ENCODE results near the gene GNG8.

The GNG8 gene

DNA sequence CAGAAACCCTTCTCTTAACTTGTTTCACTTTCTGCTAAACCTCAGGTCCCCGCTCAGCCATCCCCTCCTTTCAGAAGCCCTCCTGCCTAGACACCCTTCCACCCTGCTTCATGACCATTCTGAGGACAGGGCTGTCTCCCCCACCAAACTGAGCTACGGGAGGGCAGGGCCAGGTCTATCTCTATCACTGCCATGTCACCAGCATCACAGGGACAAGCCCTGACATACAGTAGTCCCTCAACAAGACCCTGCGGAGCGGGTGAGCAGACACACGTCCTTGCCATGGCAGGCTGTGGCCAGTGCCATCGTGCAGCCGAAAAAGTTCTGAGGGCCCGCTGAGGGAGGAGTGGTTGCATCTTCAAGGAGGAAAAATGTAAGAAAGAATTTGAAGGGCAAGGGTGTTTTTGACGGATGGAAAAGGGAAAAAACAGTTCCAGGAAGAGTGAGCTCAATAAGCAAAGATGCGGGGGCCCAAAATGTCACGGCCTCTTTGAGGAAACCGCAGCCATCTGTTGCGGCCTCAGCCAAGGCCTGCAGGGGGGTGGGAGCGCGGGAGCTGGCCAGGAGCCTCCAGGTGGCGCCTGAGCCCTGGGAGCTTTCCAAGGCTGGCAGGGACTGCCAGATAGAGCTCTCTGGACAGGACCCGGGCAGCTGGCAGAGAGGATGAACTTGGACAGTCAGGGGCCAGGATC is 19.2 kb downstream of the GNG8 start:
- peak; percentile 88 for DNase-seq

DNA sequence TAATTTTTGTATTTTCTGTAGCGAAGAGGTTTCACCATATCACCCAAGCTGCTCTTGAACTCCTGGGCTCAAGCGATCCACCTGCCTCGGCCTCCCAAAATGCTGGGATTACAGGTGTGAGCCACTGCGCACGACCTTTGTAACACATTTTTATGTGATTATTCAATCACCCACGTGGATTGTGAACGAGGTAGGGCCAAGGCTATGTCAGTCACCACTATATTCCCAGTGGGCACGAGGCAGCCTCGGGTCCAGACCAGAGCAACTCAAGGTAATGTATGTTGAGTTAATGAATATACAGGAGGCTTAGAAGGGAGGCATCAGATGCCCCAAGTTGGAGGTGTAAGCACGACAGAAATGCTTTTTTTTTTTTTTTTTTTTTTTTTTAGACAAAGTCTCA is 20.0 kb downstream of the GNG8 start:
- DNase-seq = no peak

DNA sequence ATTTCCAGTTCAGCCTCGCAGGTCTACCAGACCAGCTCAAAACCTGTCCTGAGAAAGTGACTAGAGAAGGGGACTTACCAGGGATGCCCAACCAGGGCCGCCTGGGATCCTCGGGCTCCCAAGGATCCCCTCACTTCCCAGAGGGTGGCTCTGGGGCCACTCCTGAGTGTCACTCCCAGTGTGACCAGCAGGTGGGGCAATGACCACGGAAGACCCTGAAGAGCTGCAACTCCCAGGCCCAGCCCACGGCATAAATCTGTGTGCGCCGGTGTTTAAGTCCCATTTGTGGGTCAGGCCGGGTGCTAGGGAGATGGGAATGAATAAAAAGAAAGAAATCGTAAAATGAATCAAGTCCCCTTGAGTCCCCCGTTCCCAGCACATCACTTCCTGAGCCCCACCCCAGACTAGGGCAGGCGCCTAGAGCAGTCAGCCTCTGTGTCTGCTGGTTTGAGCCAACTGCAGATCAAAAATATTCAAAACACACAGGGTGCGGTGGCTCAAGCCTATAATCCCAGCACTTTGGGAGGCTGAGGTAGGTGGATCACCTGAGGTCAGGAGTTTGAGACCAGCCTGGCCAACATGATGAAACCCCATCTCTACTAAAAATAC is 21.8 kb downstream of the GNG8 start:
- DNase-seq = peak; percentile 83

DNA sequence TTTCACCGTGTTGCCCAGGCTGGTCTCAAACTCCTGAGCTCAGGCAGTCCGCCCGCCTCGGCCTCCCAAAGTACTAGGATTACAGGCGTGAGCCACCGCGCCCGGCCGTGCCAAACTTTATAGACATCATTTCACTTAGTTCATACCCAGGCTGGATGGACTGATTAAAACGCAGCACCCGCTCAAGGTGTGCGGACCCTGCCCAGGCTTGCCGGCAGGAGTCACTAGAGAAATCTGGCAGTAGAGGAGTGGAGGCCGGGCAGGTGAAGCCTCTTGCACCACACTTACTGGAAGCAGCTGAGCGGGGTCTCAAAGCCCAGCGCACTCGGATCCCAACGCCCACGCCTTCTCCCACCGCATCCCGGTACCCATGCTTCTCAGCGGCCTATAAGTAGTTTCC is 22.5 kb downstream of the GNG8 start:
- DNase-seq = no peak

DNA sequence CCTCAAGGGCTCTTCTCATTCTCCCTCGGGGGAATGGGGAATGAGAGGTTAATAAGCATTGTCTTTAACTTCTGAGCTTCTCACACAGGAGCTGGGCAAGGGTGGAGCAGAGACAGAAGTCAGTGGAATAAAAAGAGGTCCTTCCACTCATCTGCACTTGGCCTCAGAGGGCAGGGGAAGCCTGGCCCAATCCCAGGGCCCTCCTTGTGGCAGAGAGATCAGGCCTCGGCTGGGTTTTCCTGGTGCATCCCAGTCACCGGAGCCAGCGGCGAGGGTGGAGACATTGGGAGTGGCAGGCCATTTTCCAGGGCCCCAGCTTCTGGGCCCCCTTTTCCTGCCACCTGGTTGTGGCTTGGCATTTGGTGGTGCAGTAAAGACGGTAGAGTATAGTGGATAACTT is 24.2 kb downstream of the GNG8 start:
- DNase-seq = no peak

DNA sequence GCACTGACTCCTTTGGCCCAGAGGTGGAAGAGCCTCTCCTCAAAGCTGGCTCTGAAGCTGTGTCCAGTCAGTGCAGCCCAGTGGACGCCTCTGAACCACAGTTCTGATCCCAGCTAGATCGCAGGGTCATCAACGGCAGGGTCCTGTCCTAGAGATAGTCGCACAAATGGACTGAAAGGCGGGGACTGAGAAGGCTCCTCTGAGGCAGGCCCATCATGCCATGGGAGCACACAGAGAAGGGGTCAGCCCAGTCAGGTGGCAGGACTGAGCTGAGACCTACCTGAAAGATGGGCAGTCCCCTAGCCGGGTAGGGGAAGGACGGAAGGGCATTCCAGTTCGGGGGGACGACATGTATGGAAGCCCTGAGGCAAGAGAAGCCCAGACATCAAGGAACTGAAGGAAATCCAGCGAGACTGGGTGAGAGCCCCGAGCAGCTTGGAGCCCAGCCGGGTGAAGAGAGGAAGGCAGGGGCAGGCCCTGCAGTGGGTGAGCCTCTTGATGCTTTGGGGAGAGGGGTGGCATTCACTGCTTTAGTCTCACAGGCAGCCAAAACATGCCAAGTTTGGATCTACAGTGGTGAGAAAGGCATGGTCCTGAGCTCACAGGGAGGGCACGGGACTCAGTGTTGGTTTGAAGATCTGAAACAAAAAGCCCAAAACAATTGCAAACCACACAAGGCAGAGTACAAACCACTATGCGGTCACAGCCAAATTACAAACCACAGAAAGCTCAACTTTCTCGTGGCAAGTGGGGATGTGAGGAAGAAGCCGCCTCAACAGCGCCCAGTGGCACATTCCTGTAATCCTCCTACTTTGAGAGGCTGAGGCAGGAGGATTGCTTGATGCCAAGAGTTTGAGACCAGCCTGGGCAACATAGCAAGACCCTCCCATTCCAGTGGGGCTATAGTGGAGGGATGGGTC is 24.9 kb downstream of the GNG8 start:
- DNase-seq = no peak

DNA sequence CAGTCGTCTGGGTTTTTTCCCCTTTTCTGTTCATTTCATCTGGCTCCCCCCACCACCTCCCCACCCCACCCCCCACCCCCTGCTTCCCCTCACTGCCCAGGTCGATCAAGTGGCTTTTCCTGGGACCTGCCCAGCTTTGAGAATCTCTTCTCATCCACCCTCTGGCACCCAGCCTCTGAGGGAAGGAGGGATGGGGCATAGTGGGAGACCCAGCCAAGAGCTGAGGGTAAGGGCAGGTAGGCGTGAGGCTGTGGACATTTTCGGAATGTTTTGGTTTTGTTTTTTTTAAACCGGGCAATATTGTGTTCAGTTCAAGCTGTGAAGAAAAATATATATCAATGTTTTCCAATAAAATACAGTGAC is 25.6 kb downstream of the GNG8 start:
- no peak for DNase-seq

DNA sequence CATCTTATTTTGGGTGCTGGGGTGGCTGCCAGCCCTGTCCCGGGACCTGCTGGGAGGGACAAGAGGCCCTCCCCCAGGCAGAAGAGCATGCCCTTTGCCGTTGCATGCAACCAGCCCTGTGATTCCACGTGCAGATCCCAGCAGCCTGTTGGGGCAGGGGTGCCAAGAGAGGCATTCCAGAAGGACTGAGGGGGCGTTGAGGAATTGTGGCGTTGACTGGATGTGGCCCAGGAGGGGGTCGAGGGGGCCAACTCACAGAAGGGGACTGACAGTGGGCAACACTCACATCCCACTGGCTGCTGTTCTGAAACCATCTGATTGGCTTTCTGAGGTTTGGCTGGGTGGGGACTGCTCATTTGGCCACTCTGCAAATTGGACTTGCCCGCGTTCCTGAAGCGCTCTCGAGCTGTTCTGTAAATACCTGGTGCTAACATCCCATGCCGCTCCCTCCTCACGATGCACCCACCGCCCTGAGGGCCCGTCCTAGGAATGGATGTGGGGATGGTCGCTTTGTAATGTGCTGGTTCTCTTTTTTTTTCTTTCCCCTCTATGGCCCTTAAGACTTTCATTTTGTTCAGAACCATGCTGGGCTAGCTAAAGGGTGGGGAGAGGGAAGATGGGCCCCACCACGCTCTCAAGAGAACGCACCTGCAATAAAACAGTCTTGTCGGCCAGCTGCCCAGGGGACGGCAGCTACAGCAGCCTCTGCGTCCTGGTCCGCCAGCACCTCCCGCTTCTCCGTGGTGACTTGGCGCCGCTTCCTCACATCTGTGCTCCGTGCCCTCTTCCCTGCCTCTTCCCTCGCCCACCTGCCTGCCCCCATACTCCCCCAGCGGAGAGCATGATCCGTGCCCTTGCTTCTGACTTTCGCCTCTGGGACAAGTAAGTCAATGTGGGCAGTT is 26.2 kb downstream of the GNG8 start:
- no peak for DNase-seq

DNA sequence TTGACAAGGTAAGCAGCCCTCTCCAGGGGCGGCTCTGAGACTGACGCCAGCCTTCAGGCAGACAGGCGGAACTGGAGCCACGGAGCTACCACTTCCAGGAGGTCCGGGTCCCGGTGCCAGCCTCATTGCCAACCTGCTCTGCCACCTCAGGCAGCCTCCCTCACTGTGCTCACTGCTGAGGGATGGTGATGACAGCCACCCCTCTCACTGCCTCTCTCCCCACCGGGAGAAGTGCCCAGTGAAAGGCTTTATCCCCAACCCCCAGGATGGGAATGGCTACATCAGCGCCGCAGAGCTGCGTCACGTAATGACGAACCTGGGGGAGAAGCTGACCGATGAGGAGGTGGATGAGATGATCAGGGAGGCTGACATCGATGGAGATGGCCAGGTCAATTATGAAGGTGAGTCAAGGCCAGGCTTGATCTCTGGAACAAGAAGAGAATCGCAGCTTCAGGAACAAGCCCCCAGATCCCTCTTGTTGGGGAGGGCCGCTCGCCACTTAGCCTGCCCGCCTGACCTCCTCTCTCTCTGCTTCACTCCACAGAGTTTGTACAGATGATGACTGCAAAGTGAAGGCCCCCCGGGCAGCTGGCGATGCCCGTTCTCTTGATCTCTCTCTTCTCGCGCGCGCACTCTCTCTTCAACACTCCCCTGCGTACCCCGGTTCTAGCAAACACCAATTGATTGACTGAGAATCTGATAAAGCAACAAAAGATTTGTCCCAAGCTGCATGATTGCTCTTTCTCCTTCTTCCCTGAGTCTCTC is 27.2 kb downstream of the GNG8 start:
- no peak for DNase-seq

DNA sequence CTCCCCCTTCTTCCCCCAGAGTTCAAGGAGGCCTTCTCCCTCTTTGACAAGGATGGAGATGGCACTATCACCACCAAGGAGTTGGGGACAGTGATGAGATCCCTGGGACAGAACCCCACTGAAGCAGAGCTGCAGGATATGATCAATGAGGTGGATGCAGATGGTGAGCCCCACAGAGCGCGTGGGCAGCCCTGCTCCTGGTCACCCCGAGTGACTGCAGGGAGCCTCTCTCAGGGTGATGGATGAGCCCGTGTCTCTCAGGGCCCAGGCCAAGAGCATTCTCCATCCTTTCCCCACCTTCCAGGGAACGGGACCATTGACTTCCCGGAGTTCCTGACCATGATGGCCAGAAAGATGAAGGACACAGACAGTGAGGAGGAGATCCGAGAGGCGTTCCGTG is 27.8 kb downstream of the GNG8 start:
- DNase-seq = no peak

DNA sequence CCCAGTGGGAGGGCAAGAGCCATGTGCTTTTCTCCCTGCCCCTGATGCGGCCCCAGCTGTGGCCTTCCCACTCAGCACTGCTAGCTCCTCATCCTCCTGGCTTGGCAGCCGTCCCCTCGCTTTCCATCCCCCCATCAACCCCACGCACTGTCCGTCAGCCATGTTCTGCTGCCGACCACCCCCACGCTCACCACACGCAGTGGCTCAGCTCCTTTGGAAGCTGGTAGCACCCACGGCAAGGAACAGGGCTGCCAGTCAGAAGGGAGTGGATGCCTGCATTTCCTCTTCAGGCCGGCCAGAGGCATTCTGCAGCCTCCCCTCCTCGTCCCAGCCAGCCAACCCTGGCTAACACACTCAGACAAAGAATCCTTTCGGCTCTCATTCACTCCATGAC is 28.6 kb downstream of the GNG8 start:
- DNase-seq = no peak

DNA sequence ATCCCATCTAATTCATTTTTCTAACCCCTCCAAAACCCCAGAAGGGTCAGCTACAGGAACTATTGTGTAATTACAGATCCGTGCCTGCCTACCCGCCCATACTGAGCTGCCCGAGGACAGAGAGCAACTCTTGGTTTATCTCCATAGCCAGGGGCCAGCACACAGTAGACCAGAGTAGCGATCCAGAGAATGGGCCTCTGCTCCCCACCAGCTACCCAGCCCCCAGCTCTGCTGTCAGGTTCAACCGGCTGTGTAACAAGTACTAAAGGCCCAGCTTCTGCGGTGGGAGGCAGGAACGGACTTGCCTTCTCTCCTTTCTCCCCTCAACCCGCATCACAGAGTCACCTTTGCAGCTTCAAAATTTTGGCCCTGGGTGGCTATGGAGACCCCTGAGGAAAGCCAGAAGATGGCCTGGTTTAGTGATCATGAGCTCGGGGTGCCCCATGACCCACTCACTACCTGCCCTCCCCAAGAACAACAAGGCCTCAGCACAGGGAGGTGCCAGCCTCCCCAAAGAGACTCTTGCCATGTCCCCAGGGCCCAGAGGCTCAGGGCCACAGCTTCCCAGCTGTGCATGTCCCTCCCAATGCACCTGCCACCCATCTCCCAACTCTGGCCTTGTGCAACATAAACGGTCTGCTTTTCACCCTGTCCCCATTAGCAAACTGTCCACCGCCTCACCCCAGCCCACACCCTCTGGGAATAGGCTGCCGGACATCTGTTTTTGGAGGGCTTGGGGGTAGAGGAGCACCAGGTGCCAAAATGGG is 29.1 kb downstream of the GNG8 start:
- DNase-seq = no peak

DNA sequence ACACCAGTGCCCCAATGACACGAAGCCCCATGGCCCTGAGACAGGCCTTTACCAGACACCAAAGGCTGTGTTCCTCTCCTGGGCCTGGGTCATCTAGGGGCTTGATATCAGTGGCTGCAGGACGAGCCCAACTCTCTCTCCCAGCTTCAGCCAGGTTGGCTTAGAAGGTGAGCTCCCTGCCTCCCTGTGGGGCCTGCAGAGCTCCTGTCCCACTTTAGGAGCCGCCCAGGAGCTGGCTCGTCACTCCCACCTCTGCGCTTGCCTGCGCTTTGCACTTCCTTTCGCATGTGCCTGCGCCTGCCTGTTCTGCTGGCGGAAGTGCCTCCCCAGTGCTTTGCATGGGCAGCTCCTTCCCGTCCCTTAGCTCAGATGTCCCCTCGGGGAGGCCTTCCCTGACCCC is 30.0 kb downstream of the GNG8 start:
- no peak for DNase-seq

DNA sequence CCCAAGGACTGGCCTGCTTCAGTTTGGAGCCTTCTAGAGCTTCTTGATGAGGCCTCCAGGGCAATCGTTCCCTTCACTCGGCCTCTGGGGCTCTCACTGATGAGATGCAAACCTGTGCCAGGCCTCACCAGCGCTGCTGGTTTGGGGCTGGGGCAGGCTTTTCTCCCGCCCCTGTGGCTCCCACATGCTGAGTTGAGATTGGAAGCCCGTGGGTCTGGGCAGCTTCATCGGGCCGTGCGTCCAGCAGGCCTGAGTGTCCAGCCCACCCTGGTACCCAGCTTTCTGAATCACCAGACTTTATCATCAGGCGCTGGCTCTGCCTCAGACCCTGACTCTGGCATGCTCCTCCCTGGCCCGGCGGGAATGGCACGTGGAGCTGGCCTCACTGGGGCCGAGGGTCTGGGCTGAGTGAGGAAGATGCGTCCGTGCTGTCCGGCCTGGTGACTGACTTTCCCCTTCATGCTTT is 30.6 kb downstream of the GNG8 start:
- DNase-seq = no peak

DNA sequence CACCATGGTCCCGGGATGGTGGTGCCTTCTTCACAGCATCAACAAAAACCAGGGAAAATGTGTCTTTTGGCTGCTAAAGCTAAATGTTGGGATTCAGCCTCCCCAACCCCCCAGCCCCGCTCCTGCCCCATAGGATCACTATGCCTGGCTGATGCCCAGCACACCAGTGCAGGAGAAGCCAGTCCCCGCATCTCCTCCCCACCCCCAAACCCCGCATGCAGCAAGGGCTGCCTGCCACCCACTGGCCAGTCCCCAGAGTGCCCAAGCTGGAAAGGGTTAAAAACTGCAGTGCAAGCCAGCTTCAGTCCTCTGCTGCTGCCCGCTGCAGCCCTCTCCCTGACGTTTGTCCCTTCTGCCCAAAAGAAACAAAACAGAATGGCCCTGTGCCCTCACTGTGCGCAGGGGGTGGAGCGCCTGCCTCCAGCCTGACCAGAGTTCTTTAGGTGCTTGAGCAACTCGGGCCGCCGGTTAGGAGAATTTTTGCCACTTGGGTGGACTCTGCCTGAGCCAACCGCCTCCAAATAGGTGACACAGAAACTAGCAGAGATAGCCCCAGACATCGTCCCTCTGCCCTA is 31.1 kb downstream of the GNG8 start:
- no peak for DNase-seq

DNA sequence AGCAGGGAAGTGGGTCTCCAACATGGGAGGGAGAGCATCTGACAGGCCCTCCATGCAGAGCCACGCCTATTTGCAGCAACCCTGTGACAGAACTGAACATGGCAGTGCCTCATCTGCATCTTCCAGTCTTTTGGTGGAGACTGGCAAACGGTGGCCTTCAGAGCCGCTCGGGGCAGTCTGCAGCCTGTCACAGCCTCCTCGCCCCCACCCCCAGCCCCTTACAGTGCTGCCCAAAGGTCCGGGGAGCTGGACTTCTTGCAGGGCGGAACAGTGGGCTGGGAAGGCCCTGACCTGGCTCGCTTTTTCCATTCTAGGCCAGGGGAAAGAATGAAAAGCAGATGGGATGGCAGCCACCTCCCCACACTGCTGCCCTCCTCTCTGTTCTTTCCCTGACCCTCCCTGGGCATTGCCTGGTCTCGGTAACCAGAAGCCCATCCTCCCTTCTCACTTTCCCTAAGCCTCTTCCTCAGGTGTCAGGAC is 32.2 kb downstream of the GNG8 start:
- no peak for DNase-seq

DNA sequence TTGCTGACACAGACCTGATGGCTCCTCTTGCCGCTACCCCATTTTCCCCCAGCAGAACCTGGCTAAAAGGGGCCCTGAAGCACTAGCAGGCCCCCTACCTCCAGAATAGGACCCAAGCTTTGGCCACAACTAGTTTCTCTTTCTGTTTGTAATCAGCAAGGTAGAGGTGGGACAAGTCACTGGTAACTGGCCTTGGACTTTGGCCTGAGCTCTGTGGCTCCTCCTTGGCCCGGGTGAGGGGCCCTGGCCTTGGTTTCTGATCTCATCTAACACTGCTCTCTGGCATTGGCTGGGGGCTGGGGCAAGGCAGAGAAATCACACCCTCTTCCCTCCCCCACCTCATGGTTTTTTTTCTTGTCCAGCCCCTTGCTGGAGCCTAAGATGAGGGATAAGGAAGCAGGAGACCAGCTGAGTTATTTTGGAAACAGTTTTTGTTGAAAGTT is 32.8 kb downstream of the GNG8 start:
- DNase-seq = no peak

DNA sequence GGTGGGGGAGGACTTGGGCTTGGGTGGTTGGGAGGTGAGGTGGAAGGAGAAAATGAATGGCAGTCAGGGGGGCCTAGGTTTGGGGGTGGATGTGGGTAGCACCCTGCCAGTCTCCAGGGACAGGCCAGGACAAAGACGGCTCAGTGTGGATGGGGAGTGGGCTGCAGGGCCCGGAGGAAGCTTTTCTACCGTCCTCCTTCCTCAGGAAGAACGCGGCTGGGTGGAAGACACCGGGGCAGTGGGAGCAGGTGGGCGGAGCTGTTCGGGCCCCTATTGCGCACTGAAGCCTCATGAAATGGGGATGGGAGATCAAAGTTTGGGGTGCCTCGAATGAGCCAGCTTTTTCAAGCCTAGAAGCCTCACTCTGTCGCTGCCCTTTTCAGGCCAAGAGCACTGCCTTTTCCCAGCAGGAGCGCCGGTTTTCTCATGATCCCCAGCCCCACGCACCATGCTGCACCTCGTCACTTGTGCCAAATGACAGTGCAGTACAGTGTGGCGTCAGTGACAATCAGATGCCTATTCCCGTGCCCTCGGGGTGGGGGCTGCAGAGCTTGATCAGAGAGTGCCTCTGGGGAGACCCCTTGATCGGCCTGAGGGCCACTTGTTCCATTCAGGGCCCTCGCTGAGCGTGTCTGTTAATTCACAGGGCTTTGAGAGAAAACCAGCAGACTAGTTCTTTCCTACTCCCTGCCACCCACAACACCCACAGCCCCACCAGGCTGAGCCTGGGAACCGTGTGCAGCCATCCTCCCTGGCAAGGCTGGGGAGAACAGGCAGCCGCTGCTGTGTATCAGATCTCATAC is 33.4 kb downstream of the GNG8 start:
- DNase-seq = no peak

DNA sequence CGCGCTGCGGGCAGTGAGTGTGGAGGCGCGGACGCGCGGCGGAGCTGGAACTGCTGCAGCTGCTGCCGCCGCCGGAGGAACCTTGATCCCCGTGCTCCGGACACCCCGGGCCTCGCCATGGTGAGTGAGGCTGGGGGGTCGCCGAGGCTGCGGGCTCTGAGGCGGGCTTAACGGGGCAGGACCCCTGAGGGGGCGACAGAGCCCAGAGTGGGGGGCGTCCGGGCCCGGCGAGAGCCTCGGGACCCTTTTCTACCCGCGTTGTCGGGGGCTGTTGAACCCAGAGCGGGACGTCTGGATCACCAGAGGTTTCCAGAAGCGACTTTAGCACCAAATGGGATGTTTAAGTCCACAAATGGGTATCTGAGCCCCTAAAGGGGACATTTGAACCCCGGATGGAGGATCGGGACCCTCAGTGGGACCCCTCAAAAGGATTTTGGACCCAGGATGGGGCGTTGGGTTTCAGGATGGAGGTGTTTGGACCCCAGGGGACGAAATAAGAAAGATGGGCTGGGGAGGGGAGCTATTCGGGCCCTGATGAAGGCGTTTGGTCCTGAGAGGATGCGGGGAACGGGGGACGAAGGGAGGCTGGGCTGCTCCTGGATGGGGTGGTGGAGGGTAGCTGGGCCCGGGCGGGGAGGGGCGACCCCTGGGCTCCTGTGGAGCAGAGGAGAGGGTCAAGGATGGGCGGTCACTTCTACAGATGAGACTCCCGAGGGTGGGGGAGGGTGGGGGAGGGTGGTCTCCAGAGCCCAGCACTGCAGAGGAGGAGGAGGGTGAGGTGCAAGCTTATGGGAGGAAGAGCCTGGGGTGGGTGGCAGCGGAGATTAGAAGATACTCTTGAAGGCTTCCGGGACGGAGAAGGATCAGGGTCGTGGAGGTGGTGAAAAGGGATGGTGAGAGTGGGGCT is 34.4 kb downstream of the GNG8 start, which contains the start of gene CALM3:
TSS of gene CALM3 (plus strand) at position 13 of the 907 bp plus-strand sequence. CDS start at position 118, 105 bp downstream.
- peak; percentile 53 for DNase-seq

Measured in NCI-H69 (cell line).